ENCODE results near the gene TUBG1. TPM values are rescaled to one million over a fixed set of nuclear protein-coding genes. Genes with fewer than 3 reads are reported as not detected.

TUBG1 gene
- total RNA-seq, 2 donors from 2014 or later: 17.4 to 23.1 TPM

DNA sequence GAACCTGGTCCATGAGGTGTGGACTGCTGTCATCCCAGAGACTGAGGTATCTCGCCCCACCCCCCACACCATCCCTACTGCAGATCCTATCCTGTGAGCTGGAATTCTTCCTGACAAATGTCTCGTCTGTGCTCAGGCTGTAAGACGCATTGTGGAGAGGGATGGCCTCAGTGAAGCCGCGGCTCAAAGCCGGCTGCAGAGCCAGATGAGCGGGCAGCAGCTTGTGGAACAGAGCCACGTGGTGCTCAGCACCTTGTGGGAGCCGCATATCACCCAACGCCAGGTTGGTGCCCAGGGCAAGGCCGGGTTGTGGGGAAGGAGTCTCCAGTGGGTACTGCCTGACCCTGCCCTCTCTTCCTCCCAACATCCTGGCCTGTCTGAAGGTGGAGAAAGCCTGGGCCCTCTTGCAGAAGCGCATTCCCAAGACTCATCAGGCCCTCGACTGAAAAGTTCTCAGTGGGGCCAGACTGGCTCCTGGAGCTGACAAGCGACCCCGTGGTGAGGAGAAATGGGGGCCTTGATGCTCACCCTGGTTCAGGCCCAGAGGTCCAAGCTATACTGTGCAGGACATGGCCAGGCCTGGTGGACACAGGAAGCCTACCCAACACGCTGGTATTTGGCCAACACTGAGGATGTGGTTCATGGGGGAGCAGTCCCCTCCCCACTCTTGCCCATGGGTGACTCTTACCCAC lies 43.8 kb upstream of the TUBG1 start:
- no peak for ATAC-seq
- no peaks in the 10 kb centered on the region for H3K9me3 ChIP-seq
- peaks cover 64% of the 10 kb centered on the region for H3K4me1 ChIP-seq
- TF ChIP-seq CTCF (IDR thresholded peaks at IDR 0.05) (no peak), POLR2A (IDR thresholded peaks at IDR 0.05) (no peak)
- H3K27ac ChIP-seq: peak overlapping the region in 3 of 4 donors; percentile 79 to 95 (median 92)
- DNase-seq: no peak
- intact Hi-C loops (cut with DNase I): no loop called here
- H3K27me3 ChIP-seq: no peaks in the 10 kb centered on the region
- peaks cover 7 to 29% of the 10 kb centered on the region in 2 donors for H3K36me3 ChIP-seq (replicated peaks in 1 of 2; ENCODE audit: insufficient read depth in 1 of 2, low read depth in 2 of 2)
- 91 to 93% methylated on average over 4 to 15 of the region's 16 CpGs for WGBS, 2 donors
- no peak overlapping the region for H3K4me3 ChIP-seq

DNA sequence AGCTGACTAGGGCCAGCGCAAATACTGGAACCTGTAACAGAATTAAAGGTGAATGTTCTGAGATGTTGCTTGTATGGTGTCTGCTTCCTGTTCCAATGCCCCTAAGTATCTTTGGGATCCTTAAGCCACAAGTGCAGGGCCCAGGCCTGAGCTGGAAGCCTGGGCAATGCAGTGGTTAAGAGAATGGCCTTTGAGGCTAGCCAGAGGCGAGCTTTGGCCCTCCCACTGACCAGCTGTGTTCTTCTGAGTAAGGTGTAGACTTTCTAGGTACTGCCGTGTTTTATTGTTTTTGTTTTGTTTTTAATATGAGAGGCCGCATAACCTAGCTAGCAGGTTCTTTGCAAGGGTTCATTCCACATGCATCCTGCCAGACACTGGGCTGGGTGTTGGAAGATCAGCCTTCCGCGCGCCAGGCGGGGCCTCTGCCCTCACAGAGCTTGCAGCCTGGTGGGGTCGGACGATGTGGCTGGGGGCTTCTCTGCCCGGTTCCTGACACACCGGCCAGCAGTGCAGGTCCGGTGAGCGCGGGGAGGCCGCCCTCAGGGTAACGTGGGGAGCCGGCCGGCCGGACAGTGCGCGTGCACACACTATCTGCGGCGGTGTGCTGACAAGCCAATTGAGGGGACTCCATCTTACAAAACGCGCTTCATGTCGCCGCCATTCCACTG lies 43.1 kb upstream of the TUBG1 start:
- Histone ChIP-seq H3K9me3 (no peaks in the 10 kb centered on the region), H3K36me3 (replicated peaks in 1 of 2; ENCODE audit: insufficient read depth in 1 of 2, low read depth in 2 of 2) (peaks cover 7 to 31% of the 10 kb centered on the region in 2 donors), H3K4me1 (peaks cover 68% of the 10 kb centered on the region), H3K4me3 (no peak overlapping the region), H3K27ac (peak overlapping the region; percentile 79 to 96 (median 94)), H3K27me3 (no peaks in the 10 kb centered on the region)
- no peak for TF ChIP-seq CTCF (IDR thresholded peaks at IDR 0.05)
- no peak for TF ChIP-seq POLR2A (IDR thresholded peaks at IDR 0.05)
- no peak for DNase-seq
- intact Hi-C loops (cut with DNase I): no loop called here
- no peak for ATAC-seq
- 23 to 26% methylated on average over 19 to 28 of the region's 28 CpGs for WGBS, 2 donors

DNA sequence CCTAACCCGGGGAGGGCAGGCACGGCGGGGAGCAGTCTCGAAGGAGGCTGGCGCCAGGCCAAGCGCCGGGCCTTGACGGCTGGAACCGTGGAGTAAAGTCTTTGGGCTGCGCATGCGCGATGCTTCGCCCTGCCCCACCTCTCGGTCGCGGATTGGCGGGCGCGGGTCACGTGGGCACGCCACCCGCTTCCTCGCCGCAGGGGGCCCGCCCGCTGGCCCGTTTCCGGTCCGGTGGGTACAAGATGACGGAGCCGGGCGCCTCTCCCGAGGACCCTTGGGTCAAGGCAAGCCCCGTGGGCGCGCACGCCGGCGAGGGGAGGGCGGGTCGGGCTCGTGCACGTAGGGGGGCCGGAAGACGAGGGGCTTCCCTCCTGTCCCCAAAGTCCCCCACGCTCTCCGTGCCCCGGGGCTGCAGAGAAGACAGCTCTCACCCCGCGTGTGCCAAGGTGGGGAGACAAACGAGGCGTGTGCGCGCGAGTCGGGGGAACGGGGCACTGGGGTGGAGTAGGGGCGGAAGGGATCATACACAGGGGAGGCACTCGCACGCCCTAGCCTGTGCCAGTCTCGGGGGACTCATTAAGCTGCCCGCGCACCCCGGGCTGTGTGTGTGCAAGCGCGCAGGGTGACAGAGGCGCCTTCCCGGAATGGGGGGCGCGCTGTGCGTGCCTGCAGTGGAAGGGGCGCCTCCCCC lies 42.5 kb upstream of the TUBG1 start, which contains the start of gene MLX:
MLX (plus strand) TSS at position 218 of the 691 bp plus-strand sequence; CDS start at position 243, 25 bp downstream.
- H3K4me1 ChIP-seq: peaks cover 69% of the 10 kb centered on the region
- H3K36me3 ChIP-seq (replicated peaks in 1 of 2; ENCODE audit: insufficient read depth in 1 of 2, low read depth in 2 of 2): peaks cover 7 to 34% of the 10 kb centered on the region in 2 donors
- peak within 1 kb of the TSS; percentile 79 to 96 (median 94) for H3K27ac ChIP-seq
- no peaks in the 10 kb centered on the region for H3K27me3 ChIP-seq
- peak; percentile 81 for ATAC-seq
- TF ChIP-seq CTCF (IDR thresholded peaks at IDR 0.05) (no peak), POLR2A (IDR thresholded peaks at IDR 0.05) (peak; percentile 14 to 44 (median 30))
- peak; percentile 95 to 97 (median 96) for DNase-seq
- no peaks in the 10 kb centered on the region for H3K9me3 ChIP-seq
- intact Hi-C loops (cut with DNase I): no loop called here
- WGBS, 2 donors: 1% methylated on average over 23 to 71 of the region's 72 CpGs
- H3K4me3 ChIP-seq: peak within 1 kb of the TSS; percentile 39 to 67

GRCh38 chr17:42568341-42569111 lies 41.0 kb upstream of the TUBG1 start:
- H3K36me3 ChIP-seq (replicated peaks in 1 of 2; ENCODE audit: insufficient read depth in 1 of 2, low read depth in 2 of 2): peaks cover 7 to 39% of the 10 kb centered on the region in 2 donors
- H3K9me3 ChIP-seq: no peaks in the 10 kb centered on the region
- DNase-seq: no peak
- 90 to 92% methylated on average over 14 of the region's 14 CpGs for WGBS, 2 donors
- no peaks in the 10 kb centered on the region for H3K27me3 ChIP-seq
- peak overlapping the region in 2 of 4 donors; percentile 5 to 95 for H3K27ac ChIP-seq
- no peak for ATAC-seq
- H3K4me3 ChIP-seq: no peak overlapping the region
- H3K4me1 ChIP-seq: peaks cover 64% of the 10 kb centered on the region
- intact Hi-C loops (cut with DNase I): no loop called here
- no peak for TF ChIP-seq POLR2A (IDR thresholded peaks at IDR 0.05)
- TF ChIP-seq CTCF (IDR thresholded peaks at IDR 0.05): no peak

Measured in body of pancreas (tissue), 4 donors.